GM12865 (cell line): ENCODE measurements around the gene SNCA.

ENCODE experiments used
- DNase-seq: peaks from one replicate; pipeline ENCODE4 v3.0.0; 2010; ENCODE audit warnings: low read depth
- H3K4me3 ChIP-seq: 2 replicates; pipeline ENCODE4 v1.5.1; 2011; ENCODE audit warnings: mild to moderate bottlenecking, low read depth, low read length, control low read depth
- CTCF ChIP-seq: IDR thresholded peaks from 2 replicates; pipeline ENCODE4 v1.5.1; 2011; ENCODE audit warnings: low read length, control low read depth, low read depth, inconsistent platforms; ENCODE audit not compliant: insufficient read depth; ENCODE audit errors: missing control alignments

Gene SNCA

GRCh38 chr4:89719536-89720090, 117.3 kb downstream of the SNCA start:
- H3K4me3 ChIP-seq: no peak overlapping the region
- DNase-seq: no peak
- no peak for TF ChIP-seq CTCF

- H3K4me3 ChIP-seq: no peak overlapping the region
- TF ChIP-seq CTCF: no peak
- DNase-seq: no peak
Measured at GRCh38 chr4:89716893-89717292, 120.1 kb downstream of the SNCA start.

GRCh38 chr4:89715631-89716030, 121.3 kb downstream of the SNCA start:
- no peak for TF ChIP-seq CTCF
- no peak for DNase-seq
- no peak overlapping the region for H3K4me3 ChIP-seq

- TF ChIP-seq CTCF: no peak
- H3K4me3 ChIP-seq: no peak overlapping the region
- no peak for DNase-seq
Measured at GRCh38 chr4:89712827-89713226, 124.1 kb downstream of the SNCA start.

- H3K4me3 ChIP-seq: no peak overlapping the region
- DNase-seq: no peak
- TF ChIP-seq CTCF: no peak
Measured at GRCh38 chr4:89712141-89712540, 124.8 kb downstream of the SNCA start.

GRCh38 chr4:89708903-89709421, 128.0 kb downstream of the SNCA start:
- TF ChIP-seq CTCF: no peak

GRCh38 chr4:89707467-89707866, 129.5 kb downstream of the SNCA start:
- TF ChIP-seq CTCF: no peak
- no peak for DNase-seq
- H3K4me3 ChIP-seq: no peak overlapping the region

More at GRCh38 chr4:89708903-89709421, 128.0 kb downstream of the SNCA start:
- no peak for DNase-seq
- H3K4me3 ChIP-seq: no peak overlapping the region
